Fibroblast of lung (primary cell): ENCODE data around the gene VARS2. TPM values are rescaled to one million over a fixed set of nuclear protein-coding genes. Genes with fewer than 3 reads are reported as not detected.

ENCODE experiments used
- DNase-seq, 2 donors: peaks; one replicate each; pipeline versions ENCODE4 v3.0.0 to v3.0.0-alpha.2; 2010; ENCODE audit warnings: low read depth in 2 of 2
- H2AFZ ChIP-seq: 2 replicates; pipeline ENCODE4 v1.5.1; 2012; ENCODE audit warnings: low read length, control low read depth, inconsistent platforms
- H3K27ac ChIP-seq: 2 replicates; pipeline ENCODE4 v1.5.1; 2011; ENCODE audit warnings: low read length, control low read depth; ENCODE audit not compliant: insufficient read depth
- H3K27me3 ChIP-seq: 2 replicates; pipeline ENCODE4 v1.5.1; 2011; ENCODE audit warnings: mild to moderate bottlenecking, low read length; ENCODE audit not compliant: control insufficient read depth, insufficient read depth
- H3K36me3 ChIP-seq: 2 replicates; pipeline ENCODE4 v1.5.1; 2011; ENCODE audit warnings: low read length; ENCODE audit not compliant: control insufficient read depth, insufficient read depth
- H3K4me1 ChIP-seq: 2 replicates; pipeline ENCODE4 v1.5.1; 2011; ENCODE audit warnings: low read length; ENCODE audit not compliant: control insufficient read depth, insufficient read depth; ENCODE audit errors: extremely low read depth
- H3K4me2 ChIP-seq: 2 replicates; pipeline ENCODE4 v1.5.1; 2011; ENCODE audit warnings: low read length, control low read depth; ENCODE audit not compliant: insufficient read depth; ENCODE audit errors: extremely low read depth
- H3K4me3 ChIP-seq, 4 experiments: fragments of 200-600 bp in 1 of 4; sonication (generic) in 1 of 4; replicated peaks in 1 of 4; 2 replicates each; pipeline ENCODE4 v1.5.1; 2011 to 2016; ENCODE audit warnings: low read length in 4 of 4, low read depth in 3 of 4, mild to moderate bottlenecking in 3 of 4, control low read depth in 2 of 4, inconsistent platforms in 1 of 4, mixed read lengths in 1 of 4; ENCODE audit not compliant: insufficient read depth in 1 of 4; ENCODE audit errors: control extremely low read depth in 1 of 4
- H3K79me2 ChIP-seq: 2 replicates; pipeline ENCODE4 v1.5.1; 2012; ENCODE audit warnings: mild to moderate bottlenecking, low read length, inconsistent platforms; ENCODE audit not compliant: control insufficient read depth, insufficient read depth
- H3K9ac ChIP-seq: 2 replicates; pipeline ENCODE4 v1.5.1; 2011; ENCODE audit warnings: mild to moderate bottlenecking, low read length, control low read depth; ENCODE audit not compliant: insufficient read depth
- H3K9me3 ChIP-seq: 2 replicates; pipeline ENCODE4 v1.5.1; 2012; ENCODE audit warnings: low read depth, low read length; ENCODE audit not compliant: control insufficient read depth, insufficient read depth
- H4K20me1 ChIP-seq: 2 replicates; pipeline ENCODE4 v1.5.1; 2011; ENCODE audit warnings: low read length; ENCODE audit not compliant: control insufficient read depth, insufficient read depth; ENCODE audit errors: extremely low read depth
- CTCF ChIP-seq, 2 donors: IDR thresholded peaks in 1 of 2; conservative IDR thresholded peaks in 1 of 2; 1 replicate in 1 of 2; 2 replicates in 1 of 2; pipeline ENCODE4 v1.5.1; 2011 to 2012; ENCODE audit warnings: low read length in 2 of 2, control low read depth in 1 of 2, inconsistent platforms in 1 of 2, low read depth in 1 of 2, mild to moderate bottlenecking in 1 of 2
- EZH2 ChIP-seq: IDR thresholded peaks from 2 replicates; pipeline ENCODE4 v1.5.1; 2012; ENCODE audit warnings: low read length, control low read depth, mild to moderate bottlenecking; ENCODE audit errors: missing control alignments
- polyA plus RNA-seq, 2 donors: library from polyadenylated mRNA; depleted of rRNA in 1 of 2; stranded (reverse) in 1 of 2; unstranded in 1 of 2; fragments of >200 nt; gene quantifications; 2 replicates each; pipeline ENCODE4 v1.2.1, GENCODE V29; 2011 to 2012; ENCODE audit warnings: missing spikeins in 1 of 2
- total RNA-seq: library from RNA; depleted of rRNA; stranded (reverse); fragments of >200 nt; gene quantifications from 2 replicates; pipeline ENCODE4 v1.2.1, GENCODE V29; 2014

VARS2 gene
- total and polyA plus RNA-seq, 2 donors (not counting 1 experiment from before 2014, with no cell fraction given) = 6.8 to 20.5 TPM

GRCh38 chr6:30875244-30876038 is 38.6 kb upstream of the VARS2 start:
- Histone ChIP-seq H3K4me3 (no peak overlapping the region), H3K27me3 (no peaks in the 10 kb centered on the region), H4K20me1 (no peaks in the 10 kb centered on the region), H3K27ac (no peak overlapping the region), H3K79me2 (no peaks in the 10 kb centered on the region), H3K4me2 (no peak overlapping the region), H3K36me3 (no peaks in the 10 kb centered on the region), H3K9me3 (no peaks in the 10 kb centered on the region), H3K9ac (no peak overlapping the region), H3K4me1 (peaks cover 3% of the 10 kb centered on the region), H2AFZ (no peak overlapping the region)
- DNase-seq = no peak
- no peak for TF ChIP-seq EZH2
- no peak for TF ChIP-seq CTCF (conservative IDR thresholded peaks at IDR 0.05 in 1 of 2, IDR thresholded peaks at IDR 0.05 in 1 of 2; ENCODE audit: low read depth in 1 of 2, low read length in 2 of 2)

- H3K9me3 ChIP-seq = no peaks in the 10 kb centered on the region
- H3K79me2 ChIP-seq = no peaks in the 10 kb centered on the region
- H3K4me1 ChIP-seq = peaks cover 3% of the 10 kb centered on the region
- peak; percentile 76 to 91 for DNase-seq
- no peaks in the 10 kb centered on the region for H3K36me3 ChIP-seq
- TF ChIP-seq CTCF (conservative IDR thresholded peaks at IDR 0.05 in 1 of 2, IDR thresholded peaks at IDR 0.05 in 1 of 2; ENCODE audit: low read depth in 1 of 2, low read length in 2 of 2) (no peak), EZH2 (no peak)
- no peak overlapping the region for H3K4me3 ChIP-seq
- no peak overlapping the region for H3K9ac ChIP-seq
- H3K27ac ChIP-seq = no peak overlapping the region
- no peak overlapping the region for H2AFZ ChIP-seq
- H4K20me1 ChIP-seq = no peaks in the 10 kb centered on the region
- no peaks in the 10 kb centered on the region for H3K27me3 ChIP-seq
- no peak overlapping the region for H3K4me2 ChIP-seq
Observed at GRCh38 chr6:30876039-30876730, 37.9 kb upstream of the VARS2 start.

- Histone ChIP-seq H2AFZ (peak overlapping the region; percentile 80), H4K20me1 (no peaks in the 10 kb centered on the region), H3K36me3 (no peaks in the 10 kb centered on the region), H3K79me2 (no peaks in the 10 kb centered on the region), H3K4me1 (peaks cover 13% of the 10 kb centered on the region), H3K9ac (no peak overlapping the region), H3K27me3 (no peaks in the 10 kb centered on the region), H3K4me2 (peak overlapping the region; percentile 85), H3K27ac (peak overlapping the region; percentile 75), H3K4me3 (peak overlapping the region; percentile 13 to 45 (median 22)), H3K9me3 (no peaks in the 10 kb centered on the region)
- TF ChIP-seq EZH2 = no peak
- peak; percentile 88 to 90 for TF ChIP-seq CTCF (conservative IDR thresholded peaks at IDR 0.05 in 1 of 2, IDR thresholded peaks at IDR 0.05 in 1 of 2; ENCODE audit: low read depth in 1 of 2, low read length in 2 of 2)
- peak; percentile 83 to 93 for DNase-seq
Observed at GRCh38 chr6:30877419-30878262, 36.4 kb upstream of the VARS2 start.
